Glutamatergic neuron (in vitro differentiated cells): ENCODE results near the gene KRTAP10-10. TPM values are rescaled to one million over a fixed set of nuclear protein-coding genes. Genes with fewer than 3 reads are reported as not detected.
"Not testable (repeated sequence)": the region's sequence is repeated elsewhere in the genome, so short reads cannot be mapped to it uniquely, and the experiment has no call there.

Experiments used
- DNase-seq: peaks from one replicate; pipeline ENCODE4 v3.0.0; 2022
- H3K27ac Mint-ChIP-seq: one replicate; pipeline ENCODE4 v1.8.0; 2020; ENCODE audit warnings: mild to moderate bottlenecking, mixed read lengths, inconsistent platforms; ENCODE audit not compliant: unreplicated experiment
- H3K27me3 Mint-ChIP-seq: one replicate; pipeline ENCODE4 v1.8.0; 2020; ENCODE audit warnings: mild to moderate bottlenecking, moderate library complexity, mixed read lengths, inconsistent platforms; ENCODE audit not compliant: unreplicated experiment
- H3K36me3 Mint-ChIP-seq: one replicate; pipeline ENCODE4 v1.8.0; 2020; ENCODE audit warnings: mild to moderate bottlenecking, mixed read lengths, inconsistent platforms; ENCODE audit not compliant: unreplicated experiment
- H3K4me1 Mint-ChIP-seq: one replicate; pipeline ENCODE4 v1.8.0; 2020; ENCODE audit warnings: mild to moderate bottlenecking, low read depth, mixed read lengths, inconsistent platforms; ENCODE audit not compliant: unreplicated experiment
- H3K4me3 Mint-ChIP-seq: one replicate; pipeline ENCODE4 v1.8.0; 2020; ENCODE audit warnings: mild to moderate bottlenecking, mixed read lengths, inconsistent platforms; ENCODE audit not compliant: unreplicated experiment
- H3K9me3 Mint-ChIP-seq: one replicate; pipeline ENCODE4 v1.8.0; 2020; ENCODE audit warnings: mild to moderate bottlenecking, moderate library complexity, mixed read lengths, inconsistent platforms; ENCODE audit not compliant: unreplicated experiment
- CTCF ChIP-seq: fragments of 200-600 bp; sonication (generic); IDR thresholded peaks from one replicate; pipeline ENCODE4 v1.5.0; 2021; ENCODE audit not compliant: partially characterized antibody, unreplicated experiment
- total RNA-seq: library from RNA; stranded (reverse); fragmentation: NEBNext Ultra II Directional; extraction: Animal tissue kit (Norgen Biotek cat#: 25700); gene quantifications from one replicate; pipeline ENCODE4 v1.2.1, GENCODE V29; 2021; ENCODE audit not compliant: unreplicated experiment

The KRTAP10-10 gene
- total RNA-seq, 1 donor from 2014 or later, result not detected

- no peak for DNase-seq
- H3K27ac Mint-ChIP-seq, result no peak overlapping the region
- no peak overlapping the region for H3K4me3 Mint-ChIP-seq
- H3K9me3 Mint-ChIP-seq, result peaks cover 8% of the 10 kb centered on the region
- peaks cover 5% of the 10 kb centered on the region for H3K36me3 Mint-ChIP-seq
- H3K4me1 Mint-ChIP-seq, result peaks cover 15% of the 10 kb centered on the region
- H3K27me3 Mint-ChIP-seq, result peaks cover 11% of the 10 kb centered on the region
- TF ChIP-seq CTCF, result no peak
Observed at GRCh38 chr21:44684483-44684882, 47.3 kb downstream of the KRTAP10-10 start.

- not testable (repeated sequence) for H3K9me3 Mint-ChIP-seq, H3K36me3 Mint-ChIP-seq, DNase-seq, H3K27ac Mint-ChIP-seq, H3K4me3 Mint-ChIP-seq
- H3K27me3 Mint-ChIP-seq, result peaks cover 11% of the 10 kb centered on the region
- peaks cover 15% of the 10 kb centered on the region for H3K4me1 Mint-ChIP-seq
Observed at GRCh38 chr21:44685050-44685449, 47.9 kb downstream of the KRTAP10-10 start.

GRCh38 chr21:44686000-44686781 lies 49.0 kb downstream of the KRTAP10-10 start:
- Mint-ChIP-seq H3K4me3 (no peak overlapping the region), H3K27ac (no peak overlapping the region), H3K36me3 (peaks cover 5% of the 10 kb centered on the region), H3K27me3 (peaks cover 11% of the 10 kb centered on the region), H3K4me1 (peaks cover 15% of the 10 kb centered on the region), H3K9me3 (peaks cover 8% of the 10 kb centered on the region)
- DNase-seq, result no peak
- no peak for TF ChIP-seq CTCF

- peaks cover 11% of the 10 kb centered on the region for H3K27me3 Mint-ChIP-seq
- no peak for DNase-seq
- no peak for TF ChIP-seq CTCF
- H3K27ac Mint-ChIP-seq, result no peak overlapping the region
- no peak overlapping the region for H3K4me3 Mint-ChIP-seq
- H3K4me1 Mint-ChIP-seq, result peaks cover 15% of the 10 kb centered on the region
- H3K9me3 Mint-ChIP-seq, result peaks cover 8% of the 10 kb centered on the region
- peaks cover 11% of the 10 kb centered on the region for H3K36me3 Mint-ChIP-seq
Observed at GRCh38 chr21:44686843-44687561, 49.8 kb downstream of the KRTAP10-10 start.

- no peak overlapping the region for H3K27ac Mint-ChIP-seq
- peaks cover 8% of the 10 kb centered on the region for H3K9me3 Mint-ChIP-seq
- TF ChIP-seq CTCF, result no peak
- no peak for DNase-seq
- H3K27me3 Mint-ChIP-seq, result peaks cover 11% of the 10 kb centered on the region
- peaks cover 15% of the 10 kb centered on the region for H3K4me1 Mint-ChIP-seq
- no peak overlapping the region for H3K4me3 Mint-ChIP-seq
- H3K36me3 Mint-ChIP-seq, result peaks cover 15% of the 10 kb centered on the region
Observed at GRCh38 chr21:44687671-44688070, 50.5 kb downstream of the KRTAP10-10 start.

Other genes with a start within 250 kb of the KRTAP10-10 start
- gene LRRC3, start 181.8 kb upstream of the KRTAP10-10 start, total RNA-seq, result 5.8 TPM
- not detected for gene KRTAP10-1, start 97.2 kb upstream of the KRTAP10-10 start, total RNA-seq
- gene KRTAP10-2, start 85.9 kb upstream of the KRTAP10-10 start, total RNA-seq, result not detected
- gene KRTAP10-3, start 78.6 kb upstream of the KRTAP10-10 start, total RNA-seq, result not detected
- not detected for gene KRTAP10-4, start 63.6 kb upstream of the KRTAP10-10 start, total RNA-seq
- gene KRTAP10-5, start 56.8 kb upstream of the KRTAP10-10 start, total RNA-seq, result not detected
- not detected for gene KRTAP10-6, start 44.9 kb upstream of the KRTAP10-10 start, total RNA-seq
- not detected for gene KRTAP10-7, start 36.8 kb upstream of the KRTAP10-10 start, total RNA-seq
- gene KRTAP10-8, start 25.3 kb upstream of the KRTAP10-10 start, total RNA-seq, result not detected
- not detected for gene KRTAP10-9, start 10.3 kb upstream of the KRTAP10-10 start, total RNA-seq
- gene KRTAP10-11, start 9.1 kb downstream of the KRTAP10-10 start, total RNA-seq, result not detected
- gene KRTAP12-4, start 17.3 kb downstream of the KRTAP10-10 start, total RNA-seq, result not detected
- gene KRTAP12-3, start 20.6 kb downstream of the KRTAP10-10 start, total RNA-seq, result not detected
- not detected for gene KRTAP12-2, start 29.6 kb downstream of the KRTAP10-10 start, total RNA-seq
- gene KRTAP12-1, start 44.8 kb downstream of the KRTAP10-10 start, total RNA-seq, result not detected
- gene KRTAP10-12, start 59.8 kb downstream of the KRTAP10-10 start, total RNA-seq, result not detected
- not detected for gene TSPEAR, start 74.2 kb downstream of the KRTAP10-10 start, total RNA-seq
- gene UBE2G2, start 164.5 kb downstream of the KRTAP10-10 start, total RNA-seq, result 77.7 TPM
- gene SUMO3, start 180.7 kb downstream of the KRTAP10-10 start, total RNA-seq, result 63.5 TPM
- 249 TPM for gene PTTG1IP, start 236.3 kb downstream of the KRTAP10-10 start, total RNA-seq